GM21576 (cell line): ENCODE measurements around the gene MDM4.
"Not testable (repeated sequence)": the region's sequence is repeated elsewhere in the genome, so short reads cannot be mapped to it uniquely, and the experiment has no call there.

Experiments
- ATAC-seq: cut with Tn5 transposase; IDR thresholded peaks from one replicate; pipeline ENCODE4 v1.9.1; 2021; ENCODE audit warnings: mild to moderate bottlenecking, moderate library complexity; ENCODE audit not compliant: unreplicated experiment

MDM4 gene

GRCh38 chr1:204513117-204513716 lies 3.0 kb upstream of the MDM4 start:
- peak; percentile 30 for ATAC-seq

DNA sequence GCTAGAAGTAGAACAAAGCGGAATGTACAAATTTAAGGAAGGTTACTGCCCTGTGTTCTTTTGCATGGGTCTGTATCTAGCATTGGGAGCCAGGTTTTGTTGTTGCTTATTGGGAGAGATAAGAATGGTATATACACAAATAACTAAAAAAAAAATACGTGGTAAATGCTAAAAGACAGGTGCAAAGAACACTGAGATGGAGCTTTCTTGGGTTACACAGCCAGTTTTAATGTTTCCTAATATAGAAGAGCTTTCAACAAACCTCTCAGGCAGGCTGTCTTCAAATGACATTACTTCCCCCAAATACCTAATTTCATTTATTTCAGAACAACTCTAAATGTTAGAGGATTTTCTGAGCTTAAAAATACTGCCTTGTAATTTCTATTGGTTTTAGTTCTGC lies 1.4 kb upstream of the MDM4 start:
- ATAC-seq = no peak

DNA sequence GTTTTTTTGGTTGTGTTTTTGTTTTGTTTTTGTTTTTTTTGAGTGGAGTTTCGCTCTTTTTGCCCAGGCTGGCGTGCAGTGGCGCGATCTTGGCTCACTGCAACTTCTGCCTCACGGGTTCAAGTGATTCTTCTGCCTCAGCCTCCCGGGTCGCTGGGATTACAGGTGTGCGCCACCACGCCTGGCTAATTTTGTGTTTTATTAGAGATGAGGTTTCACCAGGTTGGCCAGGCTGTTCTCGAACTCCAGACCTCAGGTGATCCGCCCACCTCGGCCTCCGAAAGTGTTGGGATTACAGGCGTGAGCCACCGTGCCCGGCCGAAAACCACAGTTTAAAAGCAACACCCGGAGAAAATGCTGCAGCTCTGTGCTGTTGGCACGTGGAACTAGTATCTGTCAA lies 1.2 kb downstream of the MDM4 start:
- ATAC-seq = not testable (repeated sequence)

- peak; percentile 68 for ATAC-seq
Measured at GRCh38 chr1:204520834-204521709, 4.9 kb downstream of the MDM4 start.

DNA sequence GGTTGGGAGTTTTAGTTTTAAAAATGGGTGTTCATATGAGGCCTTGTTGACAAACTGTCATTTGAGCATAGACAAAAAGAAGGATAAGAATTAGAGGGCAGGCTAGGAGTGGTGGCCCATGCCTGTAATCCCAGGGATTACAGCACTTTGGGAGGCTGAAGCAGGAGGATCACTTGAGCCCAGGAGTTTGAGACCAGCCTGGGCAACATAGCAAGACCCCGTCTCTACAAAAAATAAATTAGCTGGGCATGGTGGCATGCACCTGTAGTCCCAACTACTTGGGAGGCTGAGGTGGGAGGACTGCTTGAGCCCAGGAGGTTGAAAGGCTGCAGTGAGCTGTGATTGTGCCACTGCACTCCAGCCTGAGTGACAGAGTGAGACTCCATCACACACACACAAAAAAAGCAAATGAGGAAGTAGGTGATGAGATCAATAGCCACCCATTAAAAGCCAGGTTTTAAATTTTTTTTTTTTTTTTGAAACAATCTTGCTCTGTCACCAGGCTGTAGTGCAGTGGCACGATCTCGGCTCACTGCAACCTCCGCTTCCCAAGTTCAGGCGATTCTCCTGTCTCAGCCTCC lies 5.8 kb downstream of the MDM4 start:
- not testable (repeated sequence) for ATAC-seq

- ATAC-seq = no peak
Measured at GRCh38 chr1:204523605-204524215, 7.5 kb downstream of the MDM4 start.

- ATAC-seq = no peak
Measured at GRCh38 chr1:204524986-204525385, 8.8 kb downstream of the MDM4 start.

- ATAC-seq = no peak
Measured at GRCh38 chr1:204528241-204528640, 12.0 kb downstream of the MDM4 start.

DNA sequence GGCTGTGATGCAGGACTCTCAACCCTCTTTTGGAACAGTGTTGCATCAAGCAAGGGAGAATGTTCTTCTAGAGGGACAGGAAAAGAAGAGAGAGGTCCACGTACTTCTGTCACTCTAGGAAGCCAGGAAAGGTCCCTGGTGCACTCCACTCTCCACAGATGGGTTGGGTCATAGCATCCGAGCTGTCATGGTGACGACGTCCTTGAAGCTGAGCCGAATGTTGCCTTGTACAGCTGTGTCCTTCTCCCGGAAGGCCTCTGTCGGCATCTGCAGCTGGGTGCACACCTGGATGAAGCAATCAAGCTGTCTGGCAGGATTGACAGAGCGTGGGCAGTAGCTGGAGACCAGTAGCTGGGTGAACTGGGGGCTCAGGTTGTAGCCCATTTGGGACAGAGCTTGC lies 12.5 kb downstream of the MDM4 start:
- no peak for ATAC-seq

GRCh38 chr1:204529371-204529895 lies 13.2 kb downstream of the MDM4 start:
- ATAC-seq = no peak

DNA sequence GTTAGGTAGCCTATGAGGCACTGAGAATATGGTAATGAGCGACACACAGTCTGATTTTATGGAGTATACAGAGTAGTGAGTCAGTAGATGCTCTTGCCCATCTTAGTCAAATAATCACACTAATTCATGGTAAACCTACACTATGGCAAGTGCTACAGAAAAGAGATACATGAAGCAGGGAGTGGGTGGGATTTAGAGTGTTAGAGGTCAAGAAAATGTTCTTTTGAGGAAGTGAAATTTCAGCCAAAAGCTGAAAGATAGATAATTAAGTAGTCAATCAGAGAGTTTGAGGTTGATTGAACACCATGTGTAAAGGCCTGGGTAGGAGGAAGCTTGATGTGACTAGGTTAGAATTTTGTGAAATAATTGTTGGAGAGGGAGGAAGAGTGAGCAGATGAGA lies 14.7 kb downstream of the MDM4 start:
- peak; percentile 89 for ATAC-seq

GRCh38 chr1:204532832-204533231 lies 16.6 kb downstream of the MDM4 start:
- no peak for ATAC-seq

GRCh38 chr1:204541626-204542025 lies 25.4 kb downstream of the MDM4 start:
- ATAC-seq = no peak

DNA sequence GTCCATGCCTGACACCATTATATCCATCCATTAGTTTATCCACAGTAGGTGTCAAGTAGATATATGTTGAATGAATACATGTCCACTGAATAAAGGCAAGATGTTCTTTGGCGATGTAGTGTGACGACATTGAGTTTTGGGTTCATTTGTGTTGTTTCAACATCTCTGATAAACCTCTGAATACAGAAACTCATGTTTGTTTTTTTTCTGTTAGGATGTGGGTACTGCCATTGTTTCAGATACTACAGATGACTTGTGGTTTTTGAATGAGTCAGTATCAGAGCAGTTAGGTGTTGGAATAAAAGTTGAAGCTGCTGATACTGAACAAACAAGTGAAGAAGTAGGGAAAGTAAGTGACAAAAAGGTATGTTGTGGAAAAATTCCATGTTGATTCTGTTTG lies 28.1 kb downstream of the MDM4 start:
- no peak for ATAC-seq

DNA sequence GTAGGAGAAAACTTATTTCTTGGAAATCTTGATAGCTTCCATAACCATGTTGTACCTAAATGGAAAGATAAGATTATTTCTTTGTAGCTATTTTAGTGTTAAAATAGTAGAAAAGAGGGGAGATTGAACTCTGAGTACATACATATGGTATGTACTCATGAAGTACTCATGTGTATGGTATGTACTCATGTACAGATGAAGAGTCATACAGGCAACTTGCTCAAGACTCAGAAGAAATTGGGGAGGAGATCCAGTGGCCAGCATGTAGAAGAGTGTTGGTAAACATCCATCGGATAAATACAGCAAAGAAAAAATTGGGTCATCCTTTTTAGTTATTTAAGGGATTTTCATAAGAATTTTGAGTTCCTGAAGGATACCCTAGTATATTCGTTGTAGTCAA lies 29.0 kb downstream of the MDM4 start:
- no peak for ATAC-seq

DNA sequence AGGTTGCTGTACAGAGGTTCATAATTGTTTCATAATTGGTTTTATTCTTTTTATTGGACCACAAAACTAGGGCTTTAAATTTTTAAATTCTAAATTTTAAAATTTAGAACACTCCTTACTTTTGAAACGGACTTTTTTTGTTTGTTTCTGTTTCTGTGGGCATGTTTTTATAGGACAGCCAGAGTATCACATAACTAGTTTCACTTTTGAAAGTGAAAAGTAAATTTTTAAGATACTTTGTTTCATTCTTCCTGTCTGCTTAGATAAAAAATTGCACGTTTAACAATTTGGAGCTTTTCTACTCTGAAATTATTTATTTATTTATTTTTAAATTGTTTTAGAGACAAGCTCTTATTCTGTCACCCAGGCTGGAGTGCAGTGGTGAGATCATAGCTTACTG lies 29.7 kb downstream of the MDM4 start:
- no peak for ATAC-seq

DNA sequence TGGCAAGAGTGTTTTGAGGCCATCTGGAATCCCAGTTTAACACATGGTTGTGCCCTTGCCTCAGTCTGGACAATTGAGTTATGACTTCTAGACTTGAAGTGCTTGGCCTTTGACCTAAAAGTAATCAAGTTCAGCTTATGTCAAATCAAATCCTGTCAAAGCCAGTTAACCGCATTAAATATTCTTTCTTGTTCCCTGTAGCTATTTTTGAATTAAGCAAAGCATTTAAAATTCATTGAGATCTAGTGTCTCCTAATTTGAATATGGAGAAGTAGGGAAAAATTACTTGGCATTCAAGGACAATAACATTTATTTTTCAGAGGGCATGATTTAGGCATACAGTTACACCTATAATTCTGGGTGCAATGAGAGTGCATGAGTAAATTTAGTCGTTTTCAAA lies 32.1 kb downstream of the MDM4 start:
- ATAC-seq = no peak

- no peak for ATAC-seq
Measured at GRCh38 chr1:204549313-204549712, 33.1 kb downstream of the MDM4 start.

DNA sequence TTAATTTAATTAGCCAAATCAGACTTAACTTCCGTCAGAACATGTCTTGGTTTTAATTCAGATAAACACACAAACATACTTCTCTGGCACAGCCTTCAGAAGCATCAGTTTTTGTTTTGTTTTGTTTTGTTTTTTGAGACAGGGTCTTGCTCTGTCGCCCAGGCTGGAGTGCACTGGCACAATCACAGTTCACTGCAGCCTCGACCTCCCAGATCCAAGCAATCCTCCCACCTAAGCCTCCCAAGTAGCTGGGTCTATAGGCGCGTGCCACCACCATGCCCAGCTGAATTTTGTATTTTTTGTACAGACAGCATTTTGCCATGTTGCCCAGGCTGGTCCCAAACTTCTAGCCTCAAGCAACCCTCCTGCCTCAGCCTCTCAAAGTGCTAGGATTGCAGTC lies 34.7 kb downstream of the MDM4 start:
- ATAC-seq = no peak

DNA sequence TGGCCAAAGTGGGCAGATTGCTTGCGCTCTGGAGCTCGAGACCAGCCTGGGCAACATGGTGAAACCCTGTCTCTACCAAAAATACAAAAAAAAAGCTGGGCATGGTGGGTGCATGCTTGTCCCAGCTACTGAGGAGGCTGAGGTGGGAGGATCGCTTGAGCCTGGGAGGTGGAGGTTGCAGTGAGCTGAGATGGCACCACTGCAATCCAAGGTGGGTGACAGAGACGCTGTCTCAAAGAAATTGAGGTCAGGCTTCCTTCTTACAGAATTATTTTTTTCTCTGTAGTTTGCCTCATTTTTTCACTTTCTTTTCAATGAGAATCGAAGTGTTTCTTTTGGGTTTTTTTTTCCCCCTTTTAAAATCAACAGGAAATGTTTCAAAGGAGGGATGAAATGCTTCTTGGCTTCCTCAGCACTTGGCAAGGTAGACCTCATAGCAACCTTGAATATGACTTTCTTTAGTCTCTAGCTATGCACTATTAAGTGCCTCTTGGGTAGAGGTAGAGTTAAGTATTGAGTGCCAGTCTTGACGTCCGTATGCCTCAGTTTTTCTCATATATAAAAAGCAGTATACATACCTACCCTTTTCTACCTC lies 40.3 kb downstream of the MDM4 start:
- no peak for ATAC-seq

- no peak for ATAC-seq
Measured at GRCh38 chr1:204558467-204558866, 42.3 kb downstream of the MDM4 start.
